Neural cell (in vitro differentiated cells): ENCODE results near the gene ITGA11.

Experiments
- CTCF ChIP-seq: fragments of 450-650 bp; IDR thresholded peaks from 2 replicates; pipeline ENCODE4 v1.5.1; 2014; ENCODE audit warnings: antibody characterized with exemption, mild to moderate bottlenecking, moderate library complexity; ENCODE audit not compliant: poor library complexity, severe bottlenecking
- TAF1 ChIP-seq: IDR thresholded peaks from 2 replicates; pipeline ENCODE4 v1.6.1; 2012; ENCODE audit warnings: low read depth

- no peak for TF ChIP-seq CTCF
- TF ChIP-seq TAF1: no peak
Measured at GRCh38 chr15:68425428-68426060, 6.4 kb downstream of the ITGA11 start.
